Measurements from ENCODE around the gene RDH16.

- TF ChIP-seq PATZ1 (CRISPR knock-in tag; IDR thresholded peaks at IDR 0.05; ENCODE audit: borderline replicate concordance) (no peak), ZNF8 (CRISPR knock-in tag; IDR thresholded peaks at IDR 0.05) (no peak), CREB5 (CRISPR knock-in tag; IDR thresholded peaks at IDR 0.05; ENCODE audit: low read depth) (no peak), BACH2 (CRISPR knock-in tag; IDR thresholded peaks at IDR 0.05; ENCODE audit: borderline replicate concordance) (no peak), ZNF565 (CRISPR knock-in tag; conservative IDR thresholded peaks at IDR 0.05; ENCODE audit: low read depth) (no peak), ARNTL (CRISPR knock-in tag; IDR thresholded peaks at IDR 0.05; ENCODE audit: borderline replicate concordance, low read depth) (no peak), ZFP30 (CRISPR knock-in tag; IDR thresholded peaks at IDR 0.05) (no peak), ZNF70 (CRISPR knock-in tag; IDR thresholded peaks at IDR 0.05) (no peak), ESRRG (CRISPR knock-in tag; IDR thresholded peaks at IDR 0.05) (no peak), CSRNP3 (CRISPR knock-in tag; IDR thresholded peaks at IDR 0.05) (no peak), TSHZ2 (CRISPR knock-in tag; IDR thresholded peaks at IDR 0.05) (no peak), SNAI2 (CRISPR knock-in tag; IDR thresholded peaks at IDR 0.05) (no peak), TCF4 (CRISPR knock-in tag; IDR thresholded peaks at IDR 0.05; ENCODE audit: borderline replicate concordance) (no peak), RARB (CRISPR knock-in tag; IDR thresholded peaks at IDR 0.05) (no peak)
Observed at GRCh38 chr12:56931474-56931978, 25.9 kb downstream of the RDH16 start.
